HepG2 (cell line): ENCODE measurements around the gene MTO1. TPM values are rescaled to one million over a fixed set of nuclear protein-coding genes. Genes with fewer than 3 reads are reported as not detected.

Source experiments
- AHR ChIP-seq: IDR thresholded peaks from 2 replicates; pipeline ENCODE4 v1.6.1; 2018; ENCODE audit warnings: missing genetic modification reagents, missing compliant biosample characterization
- ARID2 ChIP-seq: sonication (generic); formaldehyde crosslinking; IDR thresholded peaks from 2 replicates; pipeline ENCODE4 v1.8.1; 2022; ENCODE audit warnings: mild to moderate bottlenecking, missing genetic modification reagents, borderline replicate concordance
- ATAD3A ChIP-seq: sonication (generic); formaldehyde crosslinking; IDR thresholded peaks from 2 replicates; pipeline ENCODE4 v1.4.0; 2020; ENCODE audit warnings: missing genetic modification reagents
- ATF1 ChIP-seq: IDR thresholded peaks from 2 replicates; pipeline ENCODE4 v1.6.1; 2016; ENCODE audit warnings: mild to moderate bottlenecking, control low read depth
- BRCA1 ChIP-seq: sonication (generic); formaldehyde crosslinking; IDR thresholded peaks from 2 replicates; pipeline ENCODE4 v1.4.0; 2020; ENCODE audit warnings: missing genetic modification reagents
- ETV5 ChIP-seq: IDR thresholded peaks from 2 replicates; pipeline ENCODE4 v1.6.1; 2018; ENCODE audit warnings: missing biosample characterization, missing genetic modification reagents, inconsistent platforms, borderline replicate concordance
- NPAS2 ChIP-seq: sonication (generic); formaldehyde crosslinking; IDR thresholded peaks from 2 replicates; pipeline ENCODE4 v1.8.0; 2022; ENCODE audit warnings: mild to moderate bottlenecking, missing genetic modification reagents, borderline replicate concordance
- NR2C2 ChIP-seq: sonication (generic); formaldehyde crosslinking; IDR thresholded peaks from 2 replicates; pipeline ENCODE4 v1.4.0; 2020; ENCODE audit warnings: missing genetic modification reagents, mild to moderate bottlenecking, moderate library complexity, borderline replicate concordance
- NR2F2 ChIP-seq: IDR thresholded peaks from 2 replicates; pipeline ENCODE4 v1.6.1; 2012; ENCODE audit warnings: low read depth, inconsistent platforms, borderline replicate concordance
- RCOR2 ChIP-seq: IDR thresholded peaks from 2 replicates; pipeline ENCODE4 v1.6.1; 2016; ENCODE audit warnings: missing biosample characterization, missing genetic modification reagents
- SALL2 ChIP-seq: sonication (generic); formaldehyde crosslinking; IDR thresholded peaks from 2 replicates; pipeline ENCODE4 v1.8.1; 2023; ENCODE audit warnings: mild to moderate bottlenecking, missing genetic modification reagents, inconsistent platforms
- SP4 ChIP-seq: sonication (generic); formaldehyde crosslinking; IDR thresholded peaks from 2 replicates; pipeline ENCODE4 v1.8.1; 2023; ENCODE audit warnings: mild to moderate bottlenecking, missing genetic modification reagents
- TBX3 ChIP-seq: fragments of 450-650 bp; IDR thresholded peaks from 2 replicates; pipeline ENCODE4 v1.6.1; 2017; ENCODE audit warnings: antibody characterized with exemption, mild to moderate bottlenecking, inconsistent platforms, borderline replicate concordance
- TOE1 ChIP-seq: sonication (generic); formaldehyde crosslinking; IDR thresholded peaks from 2 replicates; pipeline ENCODE4 v1.4.0; 2020; ENCODE audit warnings: mild to moderate bottlenecking, missing genetic modification reagents
- TSC22D2 ChIP-seq: sonication (generic); formaldehyde crosslinking; IDR thresholded peaks from 2 replicates; pipeline ENCODE4 v1.5.1; 2020; ENCODE audit warnings: missing genetic modification reagents, mild to moderate bottlenecking, borderline replicate concordance
- ZFY ChIP-seq: sonication (generic); formaldehyde crosslinking; IDR thresholded peaks from 2 replicates; pipeline ENCODE4 v1.4.0; 2020; ENCODE audit warnings: missing genetic modification reagents
- ZNF547 ChIP-seq: sonication (generic); formaldehyde crosslinking; IDR thresholded peaks from 2 replicates; pipeline ENCODE4 v1.5.1; 2020; ENCODE audit warnings: mild to moderate bottlenecking, missing genetic modification reagents
- ZNF570 ChIP-seq: sonication (generic); formaldehyde crosslinking; IDR thresholded peaks from 2 replicates; pipeline ENCODE4 v1.4.0; 2020; ENCODE audit warnings: mild to moderate bottlenecking, missing genetic modification reagents, borderline replicate concordance
- ZNF674 ChIP-seq: sonication (generic); formaldehyde crosslinking; IDR thresholded peaks from 2 replicates; pipeline ENCODE4 v1.5.0; 2020; ENCODE audit warnings: low read depth, mild to moderate bottlenecking, missing genetic modification reagents
- ZNF761 ChIP-seq: sonication (generic); formaldehyde crosslinking; conservative IDR thresholded peaks from 2 replicates; pipeline ENCODE4 v1.4.0; 2020; ENCODE audit warnings: mild to moderate bottlenecking, missing genetic modification reagents
- ZNF776 ChIP-seq: sonication (generic); formaldehyde crosslinking; IDR thresholded peaks from 2 replicates; pipeline ENCODE4 v1.4.0; 2020; ENCODE audit warnings: mild to moderate bottlenecking, missing genetic modification reagents
- ZSCAN29 ChIP-seq: sonication (generic); formaldehyde crosslinking; conservative IDR thresholded peaks from 2 replicates; pipeline ENCODE4 v1.4.0; 2020; ENCODE audit warnings: mild to moderate bottlenecking, missing genetic modification reagents
- polyA plus RNA-seq, 8 experiments: library from polyadenylated mRNA; depleted of rRNA in 3 of 8; stranded (reverse) in 7 of 8; unstranded in 1 of 8; fragments of >200 nt; fragmentation: Illumina TruSeq in 4 of 8; extraction: Trizol in 4 of 8; gene quantifications; 2 replicates each; pipeline versions ENCODE4 v1.2.1 to v1.2.3, GENCODE V29; 2011 to 2016; ENCODE audit warnings: low read depth in 4 of 8, missing spikeins in 1 of 8, mixed read lengths in 1 of 8; ENCODE audit not compliant: insufficient read depth in 1 of 8
- total RNA-seq, 5 experiments: library from RNA; depleted of rRNA; stranded (reverse); fragments of >200 nt; fragmentation: Illumina TruSeq; extraction: Trizol; gene quantifications; 2 replicates each; pipeline ENCODE4 v1.2.3, GENCODE V29; 2016; ENCODE audit warnings: low read depth in 1 of 5
- TF ChIP-seq, protein P1 (sequence below): sonication (generic); formaldehyde crosslinking; IDR thresholded peaks from 2 replicates; pipeline ENCODE4 v1.8.1; 2023; ENCODE audit warnings: mild to moderate bottlenecking, moderate library complexity, missing genetic modification reagents
- TF ChIP-seq, protein P2 (sequence below): sonication (generic); formaldehyde crosslinking; IDR thresholded peaks from 2 replicates; pipeline ENCODE4 v1.5.1; 2020; ENCODE audit warnings: missing genetic modification reagents, mild to moderate bottlenecking, borderline replicate concordance
- TF ChIP-seq, protein P3 (sequence below): sonication (generic); formaldehyde crosslinking; IDR thresholded peaks from 2 replicates; pipeline ENCODE4 v1.9.0; 2022; ENCODE audit warnings: low read depth, missing genetic modification reagents
- TF ChIP-seq, protein P4 (sequence below): sonication (generic); formaldehyde crosslinking; IDR thresholded peaks from 2 replicates; pipeline ENCODE4 v1.4.0; 2020; ENCODE audit warnings: low read depth, mild to moderate bottlenecking, missing genetic modification reagents

Gene MTO1
- total and polyA plus RNA-seq, 2 of the 13 experiments (the other 11 are each of a cell fraction or from before 2014, with no cell fraction given), result 21.1 to 45.3 TPM

DNA sequence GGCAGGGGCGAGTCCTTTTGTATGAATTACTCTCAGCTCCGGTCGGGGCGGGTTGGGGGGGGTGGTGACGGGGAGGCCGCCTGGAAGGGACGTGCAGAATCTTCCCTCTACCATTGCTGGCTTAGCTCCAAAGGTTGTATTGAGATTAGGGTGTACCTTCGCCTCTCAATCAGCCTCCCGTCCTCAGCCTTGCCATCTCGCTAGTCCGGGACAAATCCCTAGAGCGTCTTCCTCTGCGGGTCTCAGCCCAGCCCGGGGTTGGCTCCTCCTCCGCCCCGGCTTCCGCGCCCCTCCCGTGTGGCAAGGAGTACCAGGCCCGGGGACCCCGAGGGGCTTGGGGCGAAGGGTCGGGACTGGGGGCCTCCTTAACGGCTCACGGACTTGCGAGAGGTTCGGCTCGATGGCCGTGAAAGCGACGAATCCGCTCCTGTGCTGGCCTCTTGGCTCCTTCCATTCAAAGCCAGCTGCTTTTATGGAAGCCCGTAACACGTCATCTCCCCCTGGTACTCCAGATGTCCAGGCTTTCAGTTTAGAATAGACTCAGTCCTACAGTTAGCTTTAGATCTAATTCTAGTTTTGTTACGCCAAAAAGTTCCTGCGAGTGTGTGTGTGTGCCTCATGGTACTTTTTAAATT, 59.9 kb downstream of the MTO1 start (continued):
- TF ChIP-seq TBX3, result no peak
- no peak for TF ChIP-seq ZNF570 (CRISPR knock-in tag)
- peak; percentile 68; the same call in 1 of the 2 replicates for TF ChIP-seq ZNF761 (CRISPR knock-in tag)
- no peak for TF ChIP-seq TSC22D2 (CRISPR knock-in tag)
- TF ChIP-seq, protein P1, sequence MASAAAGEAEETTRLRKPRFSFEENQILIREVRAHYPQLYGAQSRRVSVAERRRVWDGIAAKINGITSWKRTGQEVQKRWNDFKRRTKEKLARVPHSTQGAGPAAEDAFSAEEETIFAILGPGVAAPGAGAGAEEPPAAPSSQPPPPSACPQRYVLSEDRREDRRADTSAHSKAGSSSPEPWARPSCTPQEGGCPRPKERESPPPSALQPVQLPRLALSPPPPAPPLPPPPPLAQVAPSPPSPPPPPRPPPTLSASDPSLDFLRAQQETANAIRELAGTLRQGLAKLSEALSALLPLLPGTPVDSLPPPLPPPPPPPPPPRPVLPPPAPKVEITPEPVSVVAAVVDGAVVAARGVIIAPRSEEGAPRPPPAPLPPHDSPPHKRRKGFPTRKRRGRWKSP, result no peak
- TF ChIP-seq, protein P2, sequence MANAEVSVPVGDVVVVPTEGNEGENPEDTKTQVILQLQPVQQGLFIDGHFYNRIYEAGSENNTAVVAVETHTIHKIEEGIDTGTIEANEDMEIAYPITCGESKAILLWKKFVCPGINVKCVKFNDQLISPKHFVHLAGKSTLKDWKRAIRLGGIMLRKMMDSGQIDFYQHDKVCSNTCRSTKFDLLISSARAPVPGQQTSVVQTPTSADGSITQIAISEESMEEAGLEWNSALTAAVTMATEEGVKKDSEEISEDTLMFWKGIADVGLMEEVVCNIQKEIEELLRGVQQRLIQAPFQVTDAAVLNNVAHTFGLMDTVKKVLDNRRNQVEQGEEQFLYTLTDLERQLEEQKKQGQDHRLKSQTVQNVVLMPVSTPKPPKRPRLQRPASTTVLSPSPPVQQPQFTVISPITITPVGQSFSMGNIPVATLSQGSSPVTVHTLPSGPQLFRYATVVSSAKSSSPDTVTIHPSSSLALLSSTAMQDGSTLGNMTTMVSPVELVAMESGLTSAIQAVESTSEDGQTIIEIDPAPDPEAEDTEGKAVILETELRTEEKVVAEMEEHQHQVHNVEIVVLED (CRISPR knock-in tag), result no peak
- TF ChIP-seq NR2F2, result peak; percentile 35; the same call in 1 of the 2 replicates
- TF ChIP-seq SP4 (CRISPR knock-in tag), result no peak
- no peak for TF ChIP-seq ZFY (CRISPR knock-in tag)
- no peak for TF ChIP-seq ARID2 (CRISPR knock-in tag)
- no peak for TF ChIP-seq NR2C2 (CRISPR knock-in tag)
- TF ChIP-seq ZNF776 (CRISPR knock-in tag), result no peak
- TF ChIP-seq SALL2, result no peak; the same call in 1 of the 2 replicates
- no peak for TF ChIP-seq ZSCAN29 (CRISPR knock-in tag)
- TF ChIP-seq RCOR2 (CRISPR knock-in tag), result no peak
- TF ChIP-seq ZNF674, result no peak
- no peak for TF ChIP-seq NPAS2 (CRISPR knock-in tag)
- TF ChIP-seq, protein P3, sequence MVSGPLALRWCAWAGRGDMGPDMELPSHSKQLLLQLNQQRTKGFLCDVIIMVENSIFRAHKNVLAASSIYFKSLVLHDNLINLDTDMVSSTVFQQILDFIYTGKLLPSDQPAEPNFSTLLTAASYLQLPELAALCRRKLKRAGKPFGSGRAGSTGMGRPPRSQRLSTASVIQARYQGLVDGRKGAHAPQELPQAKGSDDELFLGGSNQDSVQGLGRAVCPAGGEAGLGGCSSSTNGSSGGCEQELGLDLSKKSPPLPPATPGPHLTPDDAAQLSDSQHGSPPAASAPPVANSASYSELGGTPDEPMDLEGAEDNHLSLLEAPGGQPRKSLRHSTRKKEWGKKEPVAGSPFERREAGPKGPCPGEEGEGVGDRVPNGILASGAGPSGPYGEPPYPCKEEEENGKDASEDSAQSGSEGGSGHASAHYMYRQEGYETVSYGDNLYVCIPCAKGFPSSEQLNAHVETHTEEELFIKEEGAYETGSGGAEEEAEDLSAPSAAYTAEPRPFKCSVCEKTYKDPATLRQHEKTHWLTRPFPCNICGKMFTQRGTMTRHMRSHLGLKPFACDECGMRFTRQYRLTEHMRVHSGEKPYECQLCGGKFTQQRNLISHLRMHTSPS (CRISPR knock-in tag), result no peak
- TF ChIP-seq BRCA1 (CRISPR knock-in tag), result no peak
- TF ChIP-seq TOE1 (CRISPR knock-in tag), result no peak
- no peak for TF ChIP-seq ATF1
- peak; percentile 39; the same call in 1 of the 2 replicates for TF ChIP-seq ETV5 (CRISPR knock-in tag)
- no peak for TF ChIP-seq AHR (CRISPR knock-in tag)
- TF ChIP-seq ATAD3A, result no peak
- TF ChIP-seq, protein P4, sequence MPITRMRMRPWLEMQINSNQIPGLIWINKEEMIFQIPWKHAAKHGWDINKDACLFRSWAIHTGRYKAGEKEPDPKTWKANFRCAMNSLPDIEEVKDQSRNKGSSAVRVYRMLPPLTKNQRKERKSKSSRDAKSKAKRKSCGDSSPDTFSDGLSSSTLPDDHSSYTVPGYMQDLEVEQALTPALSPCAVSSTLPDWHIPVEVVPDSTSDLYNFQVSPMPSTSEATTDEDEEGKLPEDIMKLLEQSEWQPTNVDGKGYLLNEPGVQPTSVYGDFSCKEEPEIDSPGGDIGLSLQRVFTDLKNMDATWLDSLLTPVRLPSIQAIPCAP (CRISPR knock-in tag), result no peak
- no peak for TF ChIP-seq ZNF547 (CRISPR knock-in tag)
